ENCODE measurements around the gene FBXL16.

The FBXL16 gene

GRCh38 chr16:707062-707538 lies 1.5 kb upstream of the FBXL16 start (continued):
- TF ChIP-seq HIC1 (tag by site-specific recombination; IDR thresholded peaks at IDR 0.05) (peak; percentile 64; the same call in 1 of the 2 replicates), GFI1B (tag by site-specific recombination; IDR thresholded peaks at IDR 0.05) (no peak), ZNF133 (tag by site-specific recombination; IDR thresholded peaks at IDR 0.05) (no peak)

GRCh38 chr16:706189-707061 lies 824 bp upstream of the FBXL16 start:
- Histone ChIP-seq H3K4me3 (ENCODE audit: low read depth, low read length) (peak overlapping the region; percentile 4; the same call in 1 of the 2 replicates), H3K27ac (ENCODE audit: extremely low read depth, low read depth, low read length) (no peak overlapping the region), H3K4me1 (ENCODE audit: control insufficient read depth, insufficient read depth, low read length) (peaks cover 5% of the 10 kb centered on the region), H3K9me3 (ENCODE audit: control insufficient read depth, insufficient read depth, low read depth, low read length) (no peaks in the 10 kb centered on the region), H3K36me3 (ENCODE audit: control insufficient read depth in 2 of 2, insufficient read depth in 1 of 2, low read length in 2 of 2) (no peaks in the 10 kb centered on the region)
- CTCF ChIA-PET: interaction anchor here (0.6 to 1.1 kb wide), 3 partner anchors 10 to 79 kb away, joined by 3 to 5 read pairs (median 3); no protein-coding TSS in a partner anchor
- POLR2A ChIA-PET: interaction anchor here (0.6 to 2.3 kb wide), 4 partner anchors 11 to 43 kb away, joined by 3 to 8 read pairs (median 4); partner anchors contain the start of genes ANTKMT and STUB1
- no peak for TF ChIP-seq ZNF624 (tag by site-specific recombination; IDR thresholded peaks at IDR 0.05)
- no peak for TF ChIP-seq ZNF157 (tag by site-specific recombination; IDR thresholded peaks at IDR 0.05)
- TF ChIP-seq ZBTB8A (tag by site-specific recombination; IDR thresholded peaks at IDR 0.05): 0 out of 2 replicates have a peak, but pooled peaks have one; percentile 54
- TF ChIP-seq ZBTB49 (tag by site-specific recombination; IDR thresholded peaks at IDR 0.05; ENCODE audit: low read depth): no peak
- no peak for TF ChIP-seq GLI2 (tag by site-specific recombination; IDR thresholded peaks at IDR 0.05; ENCODE audit: borderline replicate concordance, low read depth)
- peak; percentile 84 for TF ChIP-seq GLIS2 (tag by site-specific recombination; IDR thresholded peaks at IDR 0.05)
- TF ChIP-seq ZNF202 (tag by site-specific recombination; IDR thresholded peaks at IDR 0.05; ENCODE audit: borderline replicate concordance): no peak
- TF ChIP-seq YY2 (tag by site-specific recombination; IDR thresholded peaks at IDR 0.05): no peak
- no peak for TF ChIP-seq ELK4 (IDR thresholded peaks at IDR 0.05; ENCODE audit: borderline replicate concordance, low read depth, low read length)
- no peak for TF ChIP-seq ZNF645 (tag by site-specific recombination; IDR thresholded peaks at IDR 0.05)
- no peak for TF ChIP-seq ZNF837 (tag by site-specific recombination; IDR thresholded peaks at IDR 0.05)
- TF ChIP-seq ZNF335 (tag by site-specific recombination; conservative IDR thresholded peaks at IDR 0.05): peak; percentile 84
- no peak; the same call in 1 of the 2 replicates for TF ChIP-seq PRDM10 (tag by site-specific recombination; IDR thresholded peaks at IDR 0.05)
- TF ChIP-seq ZNF449 (tag by site-specific recombination; IDR thresholded peaks at IDR 0.05): no peak
- no peak for TF ChIP-seq ZNF654 (tag by site-specific recombination; IDR thresholded peaks at IDR 0.05; ENCODE audit: low read depth)
- no peak for TF ChIP-seq OVOL3 (tag by site-specific recombination; IDR thresholded peaks at IDR 0.05)
- no peak for TF ChIP-seq ZSCAN23 (tag by site-specific recombination; IDR thresholded peaks at IDR 0.05)
- no peak for TF ChIP-seq ZNF658 (tag by site-specific recombination; IDR thresholded peaks at IDR 0.05)
- TF ChIP-seq ZNF585B (tag by site-specific recombination; IDR thresholded peaks at IDR 0.05): no peak

Measured in HEK293 (cell line).